Stimulated activated CD8-positive, alpha-beta memory T cell treated with anti-CD3 and anti-CD28 coated beads, Interleukin-12 subunit alpha, Interleukin-12 subunit beta, amount 100 ng/mL, for 1 hour (primary cell): ENCODE results near the gene RGS4.

Experiments used
- DNase-seq: peaks from one replicate; pipeline ENCODE4 v3.0.0-alpha.2; 2020; ENCODE audit warnings: low read depth

The RGS4 gene

DNA sequence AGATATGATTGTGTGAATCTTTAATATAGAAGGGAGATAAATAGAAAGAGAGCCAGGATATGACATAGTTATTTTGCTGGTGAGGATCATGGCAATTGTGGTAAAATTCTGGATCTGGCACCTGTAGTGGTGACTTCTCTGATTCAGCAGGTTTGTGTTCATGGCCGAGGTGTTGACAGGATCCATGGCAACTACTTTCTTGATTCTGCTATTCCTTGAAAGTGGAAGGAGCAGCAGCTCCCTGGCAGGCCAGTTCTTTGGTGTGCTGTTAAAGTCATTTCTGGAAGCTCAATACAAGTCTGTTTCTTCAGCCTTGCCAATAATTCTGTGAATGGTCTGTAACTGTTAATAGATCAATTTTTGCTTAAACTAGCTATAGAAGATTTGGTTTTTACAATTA is 33.4 kb downstream of the RGS4 start:
- DNase-seq, result no peak

DNA sequence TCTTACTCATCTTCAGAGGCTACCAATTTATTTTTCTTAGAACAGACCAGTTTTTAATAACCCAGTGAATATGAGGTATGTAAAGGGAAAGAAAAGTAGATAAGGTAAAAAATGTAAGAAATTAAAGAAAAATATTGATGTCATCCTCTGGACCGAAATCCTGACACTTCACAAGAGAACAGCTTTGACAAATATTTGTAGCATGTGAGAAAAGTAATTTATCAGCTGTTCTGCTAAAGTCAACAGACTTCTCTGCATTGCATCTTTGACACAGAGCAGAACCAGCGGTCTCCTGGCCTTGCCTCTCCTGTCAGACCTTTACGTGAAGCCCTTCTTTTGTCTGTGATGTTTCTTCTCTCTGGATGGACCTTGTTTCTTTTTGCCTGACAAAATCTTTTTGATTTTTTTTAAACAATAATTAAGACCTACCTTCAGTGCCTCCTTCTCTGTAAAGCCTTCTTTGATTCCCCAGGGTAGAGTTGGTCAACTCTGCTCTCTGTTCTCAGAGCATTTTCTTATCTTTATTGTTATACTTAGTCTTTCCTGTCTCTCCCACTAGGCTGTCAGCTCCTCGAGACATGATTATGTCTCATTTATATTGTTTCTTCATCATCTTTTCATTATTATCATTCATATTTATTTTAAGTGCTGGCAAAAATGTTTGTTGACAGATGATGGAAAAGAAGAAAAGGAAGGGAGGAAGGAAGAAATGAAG is 35.4 kb downstream of the RGS4 start:
- no peak for DNase-seq

DNA sequence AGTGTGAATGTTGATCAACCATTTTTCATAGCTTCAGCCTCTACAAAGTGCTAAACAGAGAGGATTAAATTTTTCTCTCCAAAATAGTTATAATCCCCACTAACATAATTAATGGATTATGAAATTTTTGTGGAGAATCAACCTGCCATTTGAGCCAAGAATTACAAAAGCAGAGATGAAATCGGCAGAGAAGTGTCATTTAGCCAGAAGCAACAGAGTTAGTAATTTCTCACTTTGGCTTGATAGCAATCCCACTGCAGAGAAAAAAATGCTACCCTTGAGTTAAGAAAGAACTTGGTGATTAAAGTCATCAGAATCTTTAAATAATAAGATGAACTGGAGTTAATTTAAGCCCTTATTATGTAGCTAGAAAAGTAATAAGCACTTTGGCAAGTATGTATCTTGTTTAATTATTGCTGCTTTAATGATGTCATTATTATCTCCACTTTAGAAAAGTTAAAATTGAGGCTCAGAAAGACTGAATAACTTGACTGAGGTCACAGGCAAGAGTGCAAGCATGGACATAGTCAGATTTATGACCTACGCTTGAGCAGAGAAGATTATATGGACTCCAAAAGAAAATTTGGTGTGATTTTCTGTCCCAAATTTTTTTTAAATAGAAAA is 37.3 kb downstream of the RGS4 start:
- DNase-seq, result no peak

DNA sequence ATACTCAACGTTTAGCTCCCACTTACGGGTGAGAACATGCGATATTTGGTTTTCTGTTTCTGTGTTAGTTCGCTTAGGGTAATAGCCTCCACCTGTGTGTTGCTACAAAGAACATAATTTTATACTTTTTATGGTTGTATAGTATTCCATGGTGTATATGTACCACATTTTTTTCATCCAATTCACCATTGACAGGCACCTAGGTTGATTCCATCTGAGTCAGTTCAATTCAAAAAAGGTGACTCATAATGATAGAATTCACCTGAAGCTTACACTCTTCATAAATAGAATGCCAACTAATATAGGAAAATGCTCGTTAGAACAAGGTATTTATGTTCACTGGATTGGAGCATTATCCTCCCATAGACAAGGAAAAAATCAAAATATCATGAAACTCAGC is 38.5 kb downstream of the RGS4 start:
- DNase-seq, result no peak

- no peak for DNase-seq
Observed at GRCh38 chr1:163115887-163116286, 46.7 kb downstream of the RGS4 start.

- DNase-seq, result no peak
Observed at GRCh38 chr1:163119707-163120106, 50.5 kb downstream of the RGS4 start.

- no peak for DNase-seq
Observed at GRCh38 chr1:163120372-163120771, 51.2 kb downstream of the RGS4 start.

- no peak for DNase-seq
Observed at GRCh38 chr1:163124812-163125211, 55.7 kb downstream of the RGS4 start.
